GM12872 (cell line): Measurements from ENCODE around the gene DAAM1.

ENCODE experiments used
- CTCF ChIP-seq: IDR thresholded peaks from 3 replicates; pipeline ENCODE4 v1.5.1; 2011; ENCODE audit warnings: low read depth, mild to moderate bottlenecking, low read length, moderate library complexity; ENCODE audit not compliant: insufficient read depth

DAAM1 gene

GRCh38 chr14:59297071-59297776 is 108.8 kb downstream of the DAAM1 start:
- no peak for TF ChIP-seq CTCF

- no peak for TF ChIP-seq CTCF
These were observed 111.3 kb downstream of the DAAM1 start for GRCh38 chr14:59299731-59300130.

- no peak for TF ChIP-seq CTCF
These were observed 112.9 kb downstream of the DAAM1 start for GRCh38 chr14:59301354-59301753.

- no peak for TF ChIP-seq CTCF
These were observed 113.8 kb downstream of the DAAM1 start for GRCh38 chr14:59302313-59302712.

- no peak for TF ChIP-seq CTCF
These were observed 114.7 kb downstream of the DAAM1 start for GRCh38 chr14:59303216-59303615.

GRCh38 chr14:59305231-59305630 is 116.8 kb downstream of the DAAM1 start:
- TF ChIP-seq CTCF: no peak

GRCh38 chr14:59305836-59306555 is 117.5 kb downstream of the DAAM1 start:
- TF ChIP-seq CTCF: no peak
